TTC549 (cell line): Measurements from ENCODE around the gene NNMT.

Experiments
- FAIRE-seq: peaks from 2 replicates; lab custom pipeline; 2012; peaks lifted over from hg19 to GRCh38; lab: Jason Lieb, UNC

Gene NNMT

GRCh38 chr11:114295676-114296604, at the start of gene NNMT:
Gene NNMT, plus strand, starts transcription at chr11:114296399. Its CDS starts 158 bp downstream, at chr11:114296557.
- FAIRE-seq = no peak

DNA sequence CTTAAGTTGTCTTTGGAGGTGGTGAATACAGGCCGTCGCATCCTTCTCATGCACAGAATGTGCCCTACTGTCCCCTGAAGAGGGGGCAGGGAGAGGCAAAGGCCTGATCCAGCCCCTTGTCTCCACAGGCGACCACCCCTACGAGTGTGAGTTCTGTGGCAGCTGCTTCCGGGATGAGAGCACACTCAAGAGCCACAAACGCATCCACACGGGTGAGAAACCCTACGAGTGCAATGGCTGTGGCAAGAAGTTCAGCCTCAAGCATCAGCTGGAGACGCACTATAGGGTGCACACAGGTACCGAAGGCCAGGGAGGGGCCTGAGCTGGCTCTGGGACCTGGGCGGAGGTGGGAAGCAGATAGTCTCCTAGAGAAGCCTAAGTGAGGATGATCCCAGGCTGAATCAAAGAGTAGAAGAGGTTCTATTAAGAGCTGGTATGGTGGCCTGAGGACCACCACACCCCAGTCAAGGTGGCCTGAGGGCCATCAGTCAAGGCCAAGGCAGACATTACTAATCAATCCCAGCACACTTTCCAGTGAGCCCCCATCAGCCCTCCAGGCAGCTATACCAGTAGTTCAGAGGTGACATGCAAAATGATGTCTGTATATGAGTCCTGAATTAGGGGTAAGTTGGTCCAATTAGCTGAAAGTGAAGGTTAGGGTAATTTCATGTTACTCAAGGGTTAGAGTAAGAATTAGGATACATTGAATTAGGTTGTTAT, 49.0 kb upstream of the NNMT start:
- FAIRE-seq = no peak

- FAIRE-seq = no peak
Measured at GRCh38 chr11:114250180-114250579, 46.0 kb upstream of the NNMT start.

DNA sequence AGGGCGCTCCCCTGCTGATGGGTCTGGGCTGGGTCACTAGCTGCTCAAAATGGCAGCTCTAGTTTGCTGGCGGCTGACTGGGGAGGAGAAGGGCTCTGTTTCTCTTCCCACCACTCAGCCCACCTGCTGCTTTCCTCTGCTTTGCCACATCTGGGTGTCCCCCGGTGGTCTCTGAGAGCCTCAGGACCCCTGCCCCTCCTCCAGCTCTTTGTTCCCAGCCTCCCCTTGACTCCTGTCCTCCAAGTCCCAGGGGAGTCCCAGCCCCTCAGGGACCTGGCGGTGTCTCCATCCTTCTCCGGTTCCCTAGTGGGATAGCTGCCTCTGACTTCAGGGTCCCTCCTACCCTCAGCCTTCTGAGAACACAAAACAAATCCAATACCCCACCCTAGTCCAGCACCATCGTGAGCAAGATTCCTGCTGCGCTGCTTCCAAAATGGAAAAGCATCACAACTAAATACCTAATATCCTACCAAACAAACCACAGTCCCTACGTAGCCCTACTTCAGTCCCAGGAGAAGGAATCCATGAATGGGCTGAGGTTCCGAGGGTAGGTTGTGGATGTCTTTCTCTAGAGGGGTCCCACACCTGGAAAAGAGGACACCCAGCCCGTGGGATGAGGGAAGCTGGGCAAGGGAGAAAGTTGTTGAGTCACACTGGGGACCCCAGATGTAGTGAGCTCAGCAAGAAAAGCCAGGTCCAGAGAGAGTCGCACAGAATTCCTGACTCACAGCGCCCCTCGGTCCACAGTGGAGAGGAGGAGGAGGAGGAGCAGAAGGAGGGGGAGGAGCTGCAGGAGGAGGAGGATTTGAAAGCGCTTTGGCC, 45.0 kb upstream of the NNMT start:
- FAIRE-seq = no peak

GRCh38 chr11:114251815-114252337, 44.3 kb upstream of the NNMT start:
- no peak for FAIRE-seq

DNA sequence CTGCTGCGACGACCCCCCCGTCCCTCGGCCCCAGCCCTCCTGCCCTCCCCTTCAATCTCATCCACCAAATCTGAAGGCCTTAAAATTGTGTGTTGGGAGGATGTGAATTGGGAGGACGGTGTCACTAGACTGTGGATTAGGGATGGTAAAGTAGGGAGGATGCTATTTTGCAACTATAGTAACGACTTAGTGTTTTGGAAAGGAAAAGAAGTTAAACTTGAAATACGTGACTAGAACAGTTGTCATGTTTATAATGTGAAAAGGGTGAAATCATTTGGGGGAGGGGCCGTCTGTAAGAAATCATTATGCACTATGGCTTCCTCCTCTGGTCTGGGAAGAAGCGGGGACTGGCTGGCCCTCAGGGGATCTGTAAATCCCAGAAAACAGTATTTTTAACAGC, 43.4 kb upstream of the NNMT start:
- FAIRE-seq = no peak

- no peak for FAIRE-seq
Measured at GRCh38 chr11:114253771-114254170, 42.4 kb upstream of the NNMT start.

DNA sequence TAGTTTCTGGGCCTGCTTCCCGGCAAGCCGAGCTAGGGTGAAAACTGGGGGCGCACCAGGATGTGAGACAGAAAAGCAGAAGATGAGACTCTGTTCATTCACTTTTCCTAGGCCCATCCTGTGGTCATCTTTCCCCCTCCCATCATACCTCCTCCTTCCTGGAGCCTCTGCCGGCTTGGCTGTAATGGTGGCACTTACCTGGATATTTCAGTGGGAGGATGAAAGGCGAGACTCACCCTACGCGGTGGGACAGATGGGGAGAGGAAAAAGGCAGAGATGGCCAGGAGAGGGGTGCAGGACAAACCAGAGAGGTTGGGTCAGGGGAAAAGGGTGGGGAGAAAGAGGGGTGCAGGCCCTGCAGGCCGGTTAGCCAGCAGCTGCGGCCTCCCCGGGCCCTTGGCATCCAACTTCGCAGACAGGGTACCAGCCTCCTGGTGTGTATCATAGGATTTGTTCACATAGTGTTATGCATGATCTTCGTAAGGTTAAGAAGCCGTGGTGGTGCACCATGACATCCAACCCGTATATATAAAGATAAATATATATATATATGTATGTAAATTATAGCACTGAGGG, 41.5 kb upstream of the NNMT start:
- FAIRE-seq = no peak

- no peak for FAIRE-seq
Measured at GRCh38 chr11:114255289-114255688, 40.9 kb upstream of the NNMT start.

GRCh38 chr11:114256176-114256966, 39.8 kb upstream of the NNMT start:
- FAIRE-seq = no peak

DNA sequence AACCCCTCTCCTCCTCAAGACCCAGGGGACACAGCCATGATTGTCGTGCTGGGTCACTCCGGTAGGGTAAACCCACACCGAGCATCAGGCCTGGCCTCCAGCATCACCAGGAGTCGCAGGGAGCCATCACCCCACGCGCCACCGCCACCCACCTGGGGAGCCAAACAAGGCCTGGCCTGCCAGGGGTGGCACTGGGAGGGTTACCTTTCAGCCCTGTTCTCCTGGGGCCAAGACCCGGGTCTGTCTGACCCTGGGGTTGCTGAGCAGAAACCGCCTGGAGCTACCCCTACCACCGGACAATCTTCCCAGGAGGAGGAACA, 39.3 kb upstream of the NNMT start:
- FAIRE-seq = no peak

DNA sequence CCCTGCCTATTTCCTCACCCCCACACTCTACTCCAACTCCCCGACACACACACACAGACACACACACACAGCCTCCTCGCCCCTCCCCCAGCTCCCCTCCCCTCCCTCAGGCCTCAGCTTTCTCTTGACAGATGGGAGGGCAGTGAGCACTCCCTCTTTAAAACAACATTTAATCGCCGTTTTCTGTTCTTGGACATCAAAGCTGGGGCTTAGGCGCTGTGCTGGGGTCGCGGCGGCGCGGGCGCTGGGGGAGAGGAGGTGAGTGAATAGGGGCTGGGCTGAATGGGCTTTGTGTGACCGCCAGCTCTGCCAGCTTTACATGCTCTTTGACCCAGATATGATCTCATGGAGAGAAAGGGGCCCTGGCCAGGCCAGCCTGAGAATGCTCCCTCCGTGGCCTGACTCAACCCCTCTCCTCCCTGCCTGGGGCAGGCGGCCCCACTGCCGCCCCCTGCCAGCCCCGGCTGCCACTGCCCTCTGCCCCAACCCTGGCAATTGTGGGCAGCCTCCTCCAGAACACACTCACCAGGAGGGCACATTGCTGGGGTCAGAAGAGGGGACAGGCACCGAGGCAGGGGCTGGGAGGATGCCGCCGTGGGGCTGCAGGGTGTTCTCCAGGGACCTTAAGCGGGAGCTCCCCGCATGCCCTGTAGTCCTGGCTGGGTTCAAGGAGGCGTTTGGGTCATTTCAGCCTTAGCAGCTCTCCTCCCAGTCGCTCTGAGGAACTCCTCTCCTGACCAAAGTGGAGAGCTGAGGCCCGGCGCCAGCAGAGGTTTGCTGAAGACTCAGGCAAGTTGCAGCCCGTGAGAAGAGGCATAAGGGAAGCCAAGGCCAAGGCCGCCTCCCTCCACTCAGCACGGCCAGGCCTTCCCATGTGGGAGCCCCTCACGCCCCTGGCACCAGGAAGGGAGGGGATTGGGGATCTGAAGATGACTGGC, 38.3 kb upstream of the NNMT start:
- FAIRE-seq = no peak

DNA sequence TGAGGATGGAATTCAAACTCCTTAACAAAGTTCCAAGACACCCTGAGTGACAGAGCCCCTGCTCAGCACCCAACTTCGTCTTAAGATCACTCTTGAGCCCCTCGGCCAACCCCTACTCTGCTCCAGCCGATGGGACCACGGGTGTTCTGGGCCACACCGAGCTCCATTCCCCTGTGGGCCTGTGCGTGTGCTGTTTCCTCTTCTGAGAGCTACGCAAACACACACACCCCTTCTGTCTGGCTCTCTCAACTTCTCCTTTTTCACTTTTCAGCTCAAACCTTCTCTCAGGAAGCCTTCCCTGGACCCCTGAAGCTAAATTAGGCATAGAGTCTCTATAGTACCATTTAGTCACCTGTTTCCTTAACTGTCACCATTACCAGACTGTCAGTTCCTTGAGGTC, 37.5 kb upstream of the NNMT start:
- no peak for FAIRE-seq

GRCh38 chr11:114259124-114259526, 37.1 kb upstream of the NNMT start:
- no peak for FAIRE-seq

GRCh38 chr11:114259551-114259983, 36.6 kb upstream of the NNMT start:
- no peak for FAIRE-seq

- FAIRE-seq = no peak
Measured at GRCh38 chr11:114260077-114260476, 36.1 kb upstream of the NNMT start.

- FAIRE-seq = no peak
Measured at GRCh38 chr11:114260483-114260882, 35.7 kb upstream of the NNMT start.

DNA sequence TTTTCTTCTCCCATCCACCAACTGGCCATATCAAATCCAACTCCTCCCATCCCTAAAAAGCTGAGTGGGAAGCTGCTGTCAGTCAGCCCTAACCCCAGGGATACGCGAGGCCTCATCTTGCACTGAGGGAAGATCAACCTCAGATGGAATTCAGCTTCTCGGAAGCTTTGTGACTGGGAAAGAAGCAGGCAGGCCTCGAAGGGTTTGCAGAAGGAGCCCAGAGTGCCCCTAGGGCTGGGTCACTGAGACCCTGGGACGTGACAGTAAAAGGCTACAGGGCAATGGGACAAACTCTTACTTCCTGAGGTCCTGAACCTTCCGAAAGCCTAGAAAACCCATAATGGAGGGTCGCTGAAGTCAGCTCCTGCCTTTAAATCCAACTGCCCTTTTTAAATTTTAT, 34.4 kb upstream of the NNMT start:
- no peak for FAIRE-seq

DNA sequence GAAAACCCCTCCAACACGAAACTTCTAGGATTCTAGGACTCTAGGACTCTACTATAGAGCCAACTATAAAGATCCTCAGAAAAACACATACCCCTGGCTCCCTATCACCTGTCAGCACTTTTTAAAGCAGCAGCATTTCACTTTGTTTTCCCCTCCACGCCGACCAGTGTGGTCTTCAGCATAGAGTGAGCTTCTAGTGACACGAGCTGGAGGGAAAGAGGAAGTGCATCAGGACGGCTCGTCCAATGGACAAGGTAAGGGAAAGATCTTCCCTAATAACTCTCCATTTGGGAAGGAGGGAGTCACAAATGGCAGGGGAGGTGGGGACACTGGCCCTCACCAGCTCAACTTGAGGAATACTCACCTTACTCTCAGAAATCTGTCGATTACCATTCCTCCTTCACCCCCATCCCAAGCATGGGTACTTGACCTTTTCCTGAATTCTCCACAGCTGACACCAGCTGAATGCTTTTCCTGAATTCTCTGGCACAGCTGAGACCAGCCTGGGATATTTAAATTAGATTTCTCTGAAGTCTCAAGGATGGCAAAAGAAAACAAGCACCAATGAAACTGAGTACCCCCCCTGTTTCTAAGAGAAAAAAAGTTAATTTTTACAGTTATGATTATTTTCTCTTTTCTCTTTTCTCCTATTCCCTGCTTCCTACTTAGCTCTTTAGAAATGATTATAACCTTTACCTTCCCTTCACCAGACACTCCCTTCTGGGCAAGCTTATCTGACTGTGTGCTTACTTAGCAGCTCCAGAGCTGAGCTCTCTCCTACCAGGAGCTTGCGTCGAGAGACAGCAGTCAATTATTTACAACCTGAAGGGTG, 33.3 kb upstream of the NNMT start:
- FAIRE-seq = no peak
